SW 1271 (cell line): Measurements from ENCODE around the gene DCDC1.
A peak's percentile ranks its signal among the peaks of the same experiment; 100 is the strongest.

Source experiments
- DNase-seq, 2 experiments: peaks; one replicate each; lab custom pipeline; 2025; lab: John Stamatoyannopoulos, UW

The DCDC1 gene

DNA sequence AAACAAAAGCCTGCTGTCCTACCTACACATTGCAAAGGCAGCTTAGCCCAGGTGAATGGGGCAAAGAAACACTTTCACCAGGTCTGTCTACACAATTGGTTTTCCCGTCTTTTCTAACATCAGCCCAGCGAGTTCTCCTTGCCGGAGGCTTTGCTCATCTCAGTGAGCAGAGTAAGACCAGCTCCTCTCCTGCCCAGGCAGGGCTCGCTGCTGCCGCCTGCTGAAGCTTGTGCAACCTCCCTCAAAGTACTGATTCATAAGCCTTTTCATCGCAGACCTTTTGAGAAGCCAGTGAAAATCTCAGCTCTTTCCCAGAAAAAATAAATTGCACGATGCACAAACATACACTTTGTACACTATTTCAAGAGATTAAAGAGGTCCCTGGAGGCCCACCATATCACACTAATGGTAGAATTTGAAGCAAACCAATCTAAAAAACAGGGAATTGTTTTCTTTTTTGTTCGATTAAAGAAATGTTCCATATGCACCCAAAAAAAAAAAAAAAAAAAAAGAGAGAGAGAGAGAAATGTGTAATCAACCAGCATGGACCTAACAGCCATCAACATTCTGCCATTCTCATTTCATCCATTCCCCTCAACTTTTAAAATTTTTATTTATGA, 455.3 kb downstream of the DCDC1 start:
- no peak for DNase-seq

DNA sequence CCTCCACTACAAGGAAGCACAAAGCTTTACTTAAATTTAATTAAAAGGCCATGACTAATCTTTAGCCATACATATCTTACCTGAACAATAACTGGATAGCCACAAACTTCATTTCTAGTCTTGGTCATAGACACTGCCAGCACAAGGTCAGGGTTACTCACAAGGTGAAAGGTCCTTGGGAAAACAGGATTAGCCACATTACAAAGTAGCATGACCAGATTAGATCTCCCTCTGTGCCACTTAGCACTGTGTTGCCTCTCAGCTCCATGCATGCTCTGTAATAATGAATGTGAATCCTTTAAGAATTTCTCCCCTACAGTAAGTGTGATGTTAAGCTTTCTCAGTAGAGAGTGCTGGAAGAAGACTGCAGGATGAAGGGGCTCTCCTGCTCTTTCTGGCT, 458.3 kb downstream of the DCDC1 start:
- DNase-seq = no peak

DNA sequence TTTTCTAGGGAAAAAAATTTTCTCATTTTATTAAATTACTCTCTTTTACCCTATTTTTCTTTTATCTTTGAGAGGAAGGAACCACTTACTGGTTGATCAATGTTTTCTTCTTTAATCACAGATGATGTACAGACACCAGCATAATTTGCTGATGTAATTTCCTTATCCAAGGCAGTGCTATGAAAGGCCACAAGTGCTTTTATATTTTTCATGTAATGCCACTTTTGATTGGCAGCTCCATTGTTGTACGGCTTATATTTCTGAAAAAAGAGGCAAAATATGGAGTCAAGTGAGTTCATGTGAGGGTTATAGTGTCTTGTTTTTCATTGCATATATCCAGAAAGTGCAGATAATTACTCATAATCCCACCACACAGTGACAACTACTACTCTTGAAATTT, 460.7 kb downstream of the DCDC1 start:
- DNase-seq = no peak

DNA sequence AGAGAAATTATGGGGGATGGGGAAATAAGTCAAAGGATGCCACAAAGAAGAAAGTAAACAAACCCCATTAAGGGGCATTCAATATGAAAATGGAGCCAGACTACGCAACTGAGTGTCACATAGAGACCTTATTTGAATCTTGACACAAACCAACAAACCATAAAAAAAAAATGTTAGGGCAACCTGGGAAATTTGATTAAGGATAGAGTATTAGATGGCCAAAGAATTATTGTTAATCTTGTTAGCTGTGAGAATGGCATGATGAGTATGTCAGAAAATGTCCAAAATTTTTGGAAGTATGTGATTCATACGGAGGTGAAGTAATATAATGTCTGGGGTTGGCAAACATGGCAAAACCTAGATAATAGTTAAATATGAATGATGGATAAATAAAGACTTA, 461.3 kb downstream of the DCDC1 start:
- no peak for DNase-seq

DNA sequence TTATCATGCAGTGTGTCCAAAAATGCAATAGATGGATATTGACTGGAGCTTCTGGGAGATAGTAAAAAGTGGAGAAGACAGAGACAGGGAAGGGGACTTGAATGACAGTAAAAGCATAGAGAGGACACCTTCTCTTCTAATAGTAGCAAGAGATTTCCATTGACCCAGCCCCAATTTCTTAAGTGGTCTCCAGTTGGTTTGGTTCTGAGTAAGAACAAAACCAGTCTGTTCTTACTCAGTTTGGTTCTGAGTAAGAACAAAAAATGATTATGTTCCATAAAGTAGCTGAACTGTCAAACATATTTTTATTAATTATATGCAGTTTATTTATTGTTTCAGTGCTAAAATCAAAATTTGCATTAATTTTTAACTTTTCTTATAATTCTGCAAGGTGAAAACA, 466.6 kb downstream of the DCDC1 start:
- DNase-seq = no peak

DNA sequence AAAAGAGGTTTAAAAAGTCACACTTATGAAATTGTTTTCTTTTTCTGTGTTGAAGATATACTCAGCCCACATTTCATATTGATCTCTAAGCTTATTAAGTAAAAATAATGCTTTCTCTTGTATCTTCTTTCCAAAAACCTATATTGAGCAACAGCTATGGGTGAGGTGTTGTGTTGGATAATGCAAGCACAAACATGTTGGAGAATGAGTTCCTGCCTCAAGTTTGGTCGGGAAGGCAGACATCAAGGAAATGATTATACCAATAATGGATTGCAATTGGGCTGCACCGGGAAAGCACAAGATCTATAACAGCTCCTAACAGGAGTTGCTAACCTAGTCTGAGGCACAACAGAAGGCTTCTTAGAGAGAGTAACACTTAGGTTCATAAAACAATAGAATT, 474.5 kb downstream of the DCDC1 start:
- DNase-seq = no peak

DNA sequence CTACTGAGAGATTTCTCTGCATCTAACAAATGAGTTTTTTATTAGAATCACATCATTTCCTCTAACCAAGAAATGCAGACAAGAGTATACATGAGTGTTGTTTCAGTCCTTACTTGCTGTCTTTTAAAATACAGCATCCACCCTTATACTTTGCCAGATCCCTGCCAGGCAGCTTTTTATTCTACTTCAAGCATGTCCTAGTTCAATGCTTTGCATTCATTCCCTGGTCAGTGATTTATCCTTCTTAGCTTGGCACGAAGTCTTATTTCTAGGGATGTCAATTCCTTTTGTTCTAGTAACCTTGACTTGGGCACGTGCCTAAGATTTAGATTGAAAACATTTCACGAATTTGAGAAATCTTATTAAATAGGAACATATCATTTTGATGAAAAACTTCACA, 476.2 kb downstream of the DCDC1 start:
- no peak for DNase-seq

DNA sequence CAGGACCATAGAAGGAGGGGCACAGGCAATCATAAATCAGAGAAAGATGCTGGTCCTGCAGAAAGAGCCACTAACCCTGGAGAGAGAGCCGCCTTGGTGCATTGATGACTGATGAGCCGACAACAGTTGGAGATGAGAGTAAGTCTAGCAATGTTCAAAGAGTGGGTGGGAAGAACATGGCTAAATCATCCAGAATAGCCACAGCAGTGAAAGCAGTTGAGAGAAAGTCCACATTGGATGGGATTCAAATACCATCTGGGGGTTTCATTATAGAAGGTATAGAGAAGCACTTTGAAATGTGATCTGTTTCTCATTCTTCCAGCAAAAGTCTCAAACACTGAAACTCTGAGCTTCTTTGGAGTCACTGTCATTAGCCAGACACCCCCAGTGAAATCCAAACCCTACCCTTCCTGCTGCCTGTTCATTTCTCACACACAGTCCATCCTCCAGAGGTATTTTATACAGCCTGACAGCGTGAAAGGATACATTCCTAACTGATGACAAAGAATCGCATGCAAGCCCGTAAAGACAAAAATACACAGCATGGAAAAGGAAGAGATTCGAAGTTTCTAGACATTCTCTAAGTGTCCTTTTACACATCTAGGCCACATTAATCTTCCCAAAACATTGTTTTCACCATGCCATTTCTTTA, 480.3 kb downstream of the DCDC1 start:
- no peak for DNase-seq

DNA sequence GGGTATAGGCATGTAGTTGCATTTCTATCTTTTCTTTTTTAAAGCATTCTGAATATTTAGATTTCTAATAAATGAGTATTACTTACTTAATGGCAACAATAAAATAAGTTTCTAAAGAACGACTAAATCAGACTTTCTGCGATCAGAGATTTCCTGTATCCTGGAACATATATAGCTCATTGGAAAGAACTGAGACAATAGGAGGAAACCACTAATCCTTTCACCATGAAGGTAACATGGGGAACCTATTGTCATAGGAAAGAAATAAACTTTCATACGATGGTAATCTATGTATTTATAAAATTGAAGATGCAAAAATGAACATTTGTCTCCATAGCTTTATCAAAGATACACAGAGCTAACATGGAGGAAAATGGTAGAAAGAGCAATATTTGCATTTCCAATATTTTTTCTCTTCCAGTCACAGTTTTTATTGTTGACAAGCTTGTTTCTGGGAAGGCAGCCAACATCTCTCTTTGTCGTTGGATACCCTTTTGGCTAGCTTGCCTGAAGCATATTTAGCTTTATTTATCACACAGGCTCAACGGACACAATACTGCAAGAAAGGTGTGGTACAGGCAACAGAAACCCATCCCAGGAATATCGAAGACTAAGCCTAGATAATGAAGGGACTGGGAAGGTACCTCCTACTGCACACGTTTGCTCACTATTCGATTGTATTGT, 490.1 kb downstream of the DCDC1 start:
- DNase-seq = no peak

DNA sequence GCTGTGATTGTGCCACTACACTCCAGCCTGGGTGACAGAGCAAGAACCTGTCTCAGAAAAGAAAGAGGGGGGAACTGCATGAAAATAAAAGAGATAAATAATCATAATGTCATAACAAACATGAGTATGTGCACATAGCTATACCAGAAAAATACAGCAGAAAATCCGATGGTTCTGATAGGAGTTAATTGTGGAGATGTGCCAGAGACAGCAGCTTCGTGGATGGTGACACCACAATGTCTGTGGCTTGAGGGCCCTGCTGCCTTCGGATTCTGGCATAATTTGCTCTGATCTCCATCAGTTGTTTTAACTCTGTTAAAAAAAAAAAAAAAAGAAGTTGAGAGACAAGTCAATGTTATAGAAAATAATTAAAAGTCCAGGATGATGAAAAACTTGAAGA, 491.1 kb downstream of the DCDC1 start:
- no peak for DNase-seq

DNA sequence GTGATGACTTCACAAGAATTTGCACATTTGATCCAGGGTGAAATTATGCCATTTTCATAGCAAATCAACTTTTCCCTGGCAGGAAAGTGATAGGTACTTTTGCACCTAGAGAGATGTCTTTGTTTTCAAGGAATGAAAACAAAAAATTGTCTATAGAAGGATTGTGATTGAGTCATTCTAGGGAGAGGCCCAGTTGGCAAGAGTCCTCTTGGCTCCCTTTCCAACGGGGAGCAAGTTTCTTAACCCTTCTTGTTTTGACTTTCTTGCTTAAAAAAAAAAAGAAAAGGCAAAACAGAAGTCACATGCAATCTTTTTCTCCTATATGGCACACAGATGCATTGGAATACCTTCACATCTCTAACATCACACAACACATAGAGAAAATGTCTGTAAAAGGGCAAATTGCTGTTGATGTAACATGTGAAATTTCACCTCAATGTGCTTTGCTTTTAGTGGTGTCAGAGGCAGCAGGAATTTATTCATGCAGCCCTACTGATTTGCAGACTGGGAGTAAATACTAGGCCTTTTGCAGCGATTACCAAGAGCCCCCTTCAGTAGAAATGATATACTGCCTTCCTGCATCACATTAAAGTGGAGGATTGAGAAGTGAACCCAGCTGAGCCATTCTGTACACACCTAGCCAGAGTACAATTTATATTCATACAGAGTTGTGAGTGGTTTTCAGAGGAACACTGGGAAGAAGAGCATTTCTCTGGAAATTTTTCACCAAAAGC, 492.7 kb downstream of the DCDC1 start:
- no peak for DNase-seq

DNA sequence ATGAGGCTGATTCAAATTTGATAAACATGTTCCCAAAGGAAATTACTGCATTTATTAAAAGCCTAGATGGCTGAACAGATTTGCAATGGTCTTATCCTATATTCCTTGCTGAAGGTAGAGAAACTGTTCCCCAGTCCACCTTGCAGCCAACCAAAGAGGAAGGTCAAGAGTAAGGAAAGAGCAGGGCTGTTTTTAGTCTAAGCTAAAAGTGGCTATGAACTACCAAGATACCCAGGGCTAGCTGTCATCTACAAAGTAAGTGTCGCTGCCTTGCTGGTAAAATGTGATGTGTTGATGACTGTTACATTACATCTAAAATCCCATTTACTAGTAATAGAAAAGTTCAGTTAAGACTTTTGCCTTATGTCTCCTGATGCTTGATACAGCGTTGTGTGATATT, 493.3 kb downstream of the DCDC1 start:
- no peak for DNase-seq

DNA sequence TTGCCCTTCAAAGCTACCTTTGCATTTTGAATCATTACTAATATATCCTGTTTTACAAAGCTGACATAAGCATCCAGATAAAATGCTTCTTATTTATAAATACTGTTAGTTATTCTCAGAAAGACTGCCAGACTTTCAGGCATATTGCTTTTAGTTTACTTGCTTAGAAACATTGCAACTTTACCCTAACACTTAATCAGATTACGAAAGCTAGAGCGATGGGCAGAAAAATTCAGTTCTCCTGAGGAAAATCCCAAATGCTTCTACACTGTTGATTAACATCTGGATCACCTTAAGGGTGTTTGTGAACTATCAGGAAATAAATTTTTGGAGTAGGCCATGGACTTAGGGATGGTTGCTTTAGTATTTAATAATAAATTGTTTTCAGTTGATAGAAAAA, 493.7 kb downstream of the DCDC1 start:
- DNase-seq = no peak

DNA sequence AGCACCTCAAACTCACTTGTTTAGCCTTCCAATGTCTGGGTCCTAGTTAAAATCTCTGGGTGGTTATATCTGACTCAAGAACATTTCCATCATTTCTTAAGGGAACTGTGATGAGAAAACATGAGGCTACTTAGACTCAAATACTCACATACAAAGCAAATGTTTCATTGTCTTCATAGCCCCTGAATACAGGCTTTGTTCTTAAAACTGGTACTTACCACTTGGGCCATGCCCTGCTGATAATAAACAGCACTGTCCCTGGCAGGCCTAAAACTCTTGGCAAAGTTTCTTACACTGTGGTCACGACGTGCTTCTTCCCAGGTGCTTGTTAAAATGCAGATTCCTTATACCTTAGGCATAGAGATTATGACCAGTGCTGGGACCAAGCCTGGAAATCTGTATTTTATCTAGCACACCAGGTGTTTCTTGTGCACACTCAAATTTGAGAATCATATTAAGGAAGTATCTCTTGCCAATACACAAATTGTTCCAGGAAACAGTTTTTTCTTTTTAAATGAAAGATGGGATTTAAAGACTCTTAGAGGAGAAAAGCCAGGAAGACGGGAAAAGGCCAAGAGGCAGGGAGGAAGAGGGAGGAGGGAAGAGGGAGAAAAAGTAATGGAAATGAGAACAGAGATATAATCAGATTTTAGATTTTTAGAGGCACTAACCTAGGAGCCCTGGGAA, 495.5 kb downstream of the DCDC1 start:
- DNase-seq = no peak

DNA sequence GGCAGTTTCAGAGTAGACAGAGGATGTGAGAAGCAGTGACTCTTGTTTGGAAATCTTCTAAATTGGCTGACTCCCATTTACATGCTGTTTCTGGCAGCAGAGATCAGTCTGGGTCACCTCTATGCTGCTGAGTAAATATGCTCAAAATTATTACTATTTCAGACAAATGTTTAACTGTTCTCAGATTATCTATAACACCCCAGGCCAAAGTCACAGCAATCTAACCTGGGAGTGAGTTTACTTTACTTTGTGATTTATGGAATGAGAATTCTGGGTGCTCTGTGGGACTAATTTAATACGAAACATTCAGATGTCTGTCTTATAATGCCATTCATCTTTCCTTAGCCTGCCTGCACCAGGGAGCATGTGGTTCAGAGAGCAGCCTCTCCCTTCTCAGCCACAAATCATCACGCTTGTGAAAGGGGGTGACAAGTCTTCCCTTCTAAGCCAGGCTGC, 500.9 kb downstream of the DCDC1 start:
- no peak for DNase-seq

DNA sequence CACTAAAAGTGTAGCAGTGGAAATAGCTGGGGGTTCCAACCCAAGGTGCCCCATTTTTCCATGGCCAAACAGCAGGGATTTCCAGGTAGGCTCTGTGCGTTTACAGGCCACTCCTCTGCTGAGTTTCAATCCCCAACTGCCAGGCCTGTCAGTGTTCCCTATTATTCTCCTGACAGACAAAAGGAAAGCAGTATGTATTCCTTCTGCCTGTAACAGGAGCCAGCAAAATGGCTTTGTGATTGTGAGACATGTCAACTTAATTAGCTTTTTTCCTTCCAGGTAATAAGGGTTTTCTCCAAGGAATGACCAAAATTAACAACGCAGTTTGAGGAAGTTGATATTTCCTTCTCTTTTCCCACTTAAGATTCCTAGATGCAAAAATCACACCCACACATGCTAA, 506.3 kb downstream of the DCDC1 start:
- DNase-seq = no peak

DNA sequence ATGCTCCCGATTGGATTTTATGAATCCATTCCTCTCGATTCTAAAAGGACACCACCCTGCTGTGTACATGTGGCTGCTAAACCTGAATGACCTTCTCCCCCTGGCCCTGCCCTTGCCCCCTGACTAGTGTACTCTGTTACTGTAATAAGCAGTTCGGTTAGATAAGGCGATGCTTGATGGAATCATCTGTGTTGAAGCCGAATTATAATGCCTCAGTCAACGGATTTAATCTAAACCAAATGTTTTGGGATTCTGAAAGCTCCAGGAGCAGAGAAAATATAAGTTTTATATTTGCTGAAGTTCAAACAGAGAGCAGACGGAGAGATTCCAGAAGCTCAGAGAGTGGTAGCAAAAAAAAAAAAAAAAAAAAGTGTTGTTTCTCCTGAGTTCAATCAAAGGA, 508.0 kb downstream of the DCDC1 start:
- DNase-seq = no peak

DNA sequence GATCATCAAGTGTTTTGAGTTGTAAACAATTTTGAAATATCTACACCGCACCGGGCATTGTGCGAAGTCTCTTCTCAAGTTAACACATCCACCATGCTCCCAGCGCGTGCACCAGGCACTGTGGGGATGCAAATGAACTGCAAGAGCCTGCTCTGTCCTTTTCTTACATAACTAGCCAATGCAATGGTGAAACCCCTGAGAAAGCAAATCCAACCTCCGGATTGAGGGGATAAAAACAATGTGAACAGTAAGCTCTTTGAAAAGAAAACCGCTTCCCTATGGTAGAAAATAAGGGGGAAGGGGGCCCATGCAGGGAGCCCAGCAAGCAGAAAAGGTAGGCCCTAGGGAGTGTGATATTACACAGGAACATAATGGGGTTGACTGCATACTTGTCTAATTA, 508.5 kb downstream of the DCDC1 start:
- no peak for DNase-seq

DNA sequence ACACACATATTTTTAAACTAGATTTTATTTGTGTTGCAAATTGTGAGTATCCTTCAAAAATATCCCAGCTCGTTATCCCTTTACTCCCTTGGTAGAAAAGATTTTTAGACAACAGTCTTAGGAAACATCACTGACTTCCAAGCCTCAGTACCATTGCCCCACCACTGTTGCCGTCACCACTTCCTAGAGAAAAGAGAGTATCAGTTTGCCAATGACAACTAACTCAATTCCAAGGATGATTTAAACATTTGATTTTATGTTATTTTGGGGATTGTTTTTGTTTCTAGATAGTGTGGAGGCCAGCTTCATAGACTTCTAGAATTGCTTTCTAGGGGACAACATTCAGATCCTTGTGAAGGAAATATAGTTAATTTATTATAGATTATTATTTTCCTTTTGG, 509.4 kb downstream of the DCDC1 start:
- DNase-seq = no peak

DNA sequence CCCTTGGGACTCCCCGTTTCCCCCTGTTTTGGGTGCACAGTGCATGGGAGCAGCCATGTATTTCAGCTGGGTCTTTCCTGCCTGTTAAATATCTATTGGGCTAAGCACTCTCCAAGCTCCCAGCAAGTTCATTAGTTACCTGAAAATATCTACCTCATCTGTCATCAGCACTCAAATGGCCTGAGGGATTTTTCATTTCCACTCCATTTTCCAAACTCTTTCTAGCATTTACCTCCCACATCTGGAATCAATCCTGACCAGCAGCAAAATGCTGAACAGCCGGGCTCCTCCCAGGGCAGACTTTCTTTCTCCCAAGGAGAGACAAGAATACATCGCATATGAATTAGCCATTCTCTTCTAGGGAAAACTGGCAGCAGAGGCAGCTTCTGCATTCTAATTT, 509.9 kb downstream of the DCDC1 start:
- DNase-seq = no peak

DNA sequence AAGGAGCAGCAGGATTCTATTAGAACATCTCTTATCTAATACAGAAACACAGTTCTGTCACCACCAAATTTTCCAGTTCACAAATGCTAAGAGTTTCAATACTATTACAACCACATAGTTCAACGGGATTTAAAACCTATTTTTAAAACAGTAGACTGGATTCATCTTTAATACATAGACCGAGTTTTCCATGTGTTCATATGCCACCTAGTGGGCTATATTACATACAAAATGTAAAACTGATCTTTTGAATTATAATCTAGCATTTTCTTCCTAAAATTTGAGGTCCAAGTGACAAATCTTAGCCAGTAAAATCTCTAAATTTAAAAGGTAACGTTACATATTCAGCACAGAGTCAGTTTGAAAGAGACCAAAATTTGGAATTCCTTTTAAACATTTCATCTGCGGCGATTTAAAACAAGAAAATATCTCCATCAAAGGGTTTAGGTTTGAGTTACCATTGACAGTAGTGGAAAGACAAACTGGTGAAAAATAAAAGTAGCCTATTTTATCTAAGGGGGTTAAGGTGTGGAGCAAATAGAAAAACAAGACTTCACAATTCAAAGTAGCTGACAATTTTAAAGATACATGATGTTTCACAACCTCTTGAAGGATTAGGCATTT, 514.0 kb downstream of the DCDC1 start:
- DNase-seq = peak in 1 of 2 experiments; percentile 14

DNA sequence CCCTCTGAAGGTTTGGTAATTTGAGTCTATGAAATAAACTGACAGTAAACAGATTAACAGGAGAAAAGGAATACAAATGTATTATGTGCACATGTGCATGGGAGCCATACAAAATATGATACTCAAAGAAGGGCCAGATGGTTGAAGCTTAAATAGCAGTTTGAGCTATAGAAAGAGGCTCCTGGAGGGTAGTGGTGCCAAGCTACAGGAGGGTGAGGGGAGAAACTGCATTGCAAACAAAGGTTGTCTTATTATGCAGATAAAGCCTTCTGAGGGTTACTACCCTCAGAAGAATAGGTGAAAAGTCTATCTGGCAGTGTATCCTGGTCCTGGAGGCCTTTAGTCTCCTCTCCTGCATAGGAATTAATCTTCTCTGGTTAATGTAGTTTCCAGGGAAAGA, 516.1 kb downstream of the DCDC1 start:
- DNase-seq = no peak
